Measurements from ENCODE around the gene THG1L.

Gene THG1L

GRCh38 chr5:157740229-157740610, 9.0 kb downstream of the THG1L start:
- ChIA-PET CTCF (no interaction called here), POLR2A (ENCODE audit: low non-redundant PET) (no interaction called here)
- peak; percentile 39 for DNase-seq (ENCODE audit: low spot score)
- TF ChIP-seq CTCF (conservative IDR thresholded peaks at IDR 0.05; ENCODE audit: low read depth): peak; percentile 44
- H3K27ac ChIP-seq: no peak overlapping the region

- no peak for DNase-seq (ENCODE audit: low spot score)
- no peak for TF ChIP-seq CTCF (conservative IDR thresholded peaks at IDR 0.05; ENCODE audit: low read depth)
- ChIA-PET CTCF (interaction anchor here (0.6 to 0.7 kb wide), 2 partner anchors 50 to 413 kb away, joined by 3 read pairs; no protein-coding TSS in a partner anchor), POLR2A (ENCODE audit: low non-redundant PET) (interaction anchor here (0.6 to 0.7 kb wide), 2 partner anchors 10 to 281 kb away, joined by 3 to 7 read pairs; partner anchors contain the start of genes NIPAL4 and THG1L)
- H3K27ac ChIP-seq: no peak overlapping the region
Measured at GRCh38 chr5:157741131-157741530, 9.9 kb downstream of the THG1L start.

- peak; percentile 100 for TF ChIP-seq CTCF (conservative IDR thresholded peaks at IDR 0.05; ENCODE audit: low read depth)
- POLR2A ChIA-PET (ENCODE audit: low non-redundant PET): interaction anchor here (0.9 kb wide), 1 partner anchor 12 kb away, joined by 4 read pairs; the partner anchor contains the start of gene THG1L
- peak within 1 kb of the TSS; percentile 64 for H3K27ac ChIP-seq
- DNase-seq (ENCODE audit: low spot score): peak; percentile 98
- CTCF ChIA-PET: interaction anchor here (0.5 to 2.2 kb wide), 50 partner anchors 9 to 1364 kb away, joined by 3 to 15 read pairs (median 4); partner anchors contain the start of gene THG1L
Measured at GRCh38 chr5:157743163-157744050, 12.2 kb downstream of the THG1L start, which contains the start of gene LSM11. TSS of gene LSM11 (plus strand) at chr5:157743712. CDS start at chr5:157743751, 39 bp downstream.

GRCh38 chr5:157744051-157745011, 13.1 kb downstream of the THG1L start:
- CTCF ChIA-PET: interaction anchor here (0.6 to 2.2 kb wide), 25 partner anchors 9 to 874 kb away, joined by 3 to 15 read pairs (median 4); partner anchors contain the start of gene THG1L
- peak overlapping the region; percentile 64 for H3K27ac ChIP-seq

GRCh38 chr5:157745041-157745456, 13.8 kb downstream of the THG1L start:
- POLR2A ChIA-PET (ENCODE audit: low non-redundant PET): no interaction called here
- H3K27ac ChIP-seq: no peak overlapping the region
- CTCF ChIA-PET: interaction anchor here (0.9 to 1.8 kb wide), 2 partner anchors 9 to 403 kb away, joined by 3 to 5 read pairs; no protein-coding TSS in a partner anchor
- no peak for TF ChIP-seq CTCF (conservative IDR thresholded peaks at IDR 0.05; ENCODE audit: low read depth)
- no peak for DNase-seq (ENCODE audit: low spot score)

More at GRCh38 chr5:157744051-157745011, 13.1 kb downstream of the THG1L start:
- no peak for TF ChIP-seq CTCF (conservative IDR thresholded peaks at IDR 0.05; ENCODE audit: low read depth)
- peak; percentile 22 for DNase-seq (ENCODE audit: low spot score)
- POLR2A ChIA-PET (ENCODE audit: low non-redundant PET): interaction anchor here (0.6 to 0.9 kb wide), 2 partner anchors 13 to 119 kb away, joined by 4 to 7 read pairs; partner anchors contain the start of gene THG1L

Measured in RWPE1 (cell line).